IMR-90 (cell line): ENCODE measurements around the gene RAP1A. TPM values are rescaled to one million over a fixed set of nuclear protein-coding genes. Genes with fewer than 3 reads are reported as not detected.

Experiments
- ATAC-seq: fragments of 200-7000 bp; cut with Tn5 transposase; 2 replicates; pipeline ENCODE4 v1.9.1; 2020; ENCODE audit warnings: low read depth, mild to moderate bottlenecking, moderate library complexity
- BruUV-seq: library from RNA; stranded (reverse); fragments of 400-500 nt; replicated peaks from 2 replicates; lab custom pipeline; 2021; lab: Mats Ljungman, UMichigan
- CTCF ChIA-PET: fragments of 300-600 bp; formaldehyde crosslinking; extraction: SDS; loops from one replicate; lab custom pipeline; 2021; ENCODE audit warnings: antibody characterized with exemption; lab: Yijun Ruan, JAX
- POLR2A ChIA-PET: fragments of 300-600 bp; sonication (Branson Sonifier 250); formaldehyde crosslinking; loops from one replicate; lab custom pipeline; 2022; ENCODE audit warnings: antibody characterized with exemption; ENCODE audit not compliant: unreplicated experiment; lab: Charles Lee
- DNase-seq: peaks from one replicate; pipeline ENCODE4 v3.0.0; 2013
- H2AFZ ChIP-seq: replicated peaks from 2 replicates; pipeline ENCODE3; 2013; ENCODE audit warnings: low read length, mild to moderate bottlenecking; ENCODE audit not compliant: poor library complexity
- H2AK5ac ChIP-seq: 2 replicates; pipeline ENCODE4 v1.6.1; 2013; ENCODE audit warnings: low read depth, low read length, inconsistent platforms
- H2AK9ac ChIP-seq: replicated peaks from 2 replicates; pipeline ENCODE3; 2013; ENCODE audit warnings: mild to moderate bottlenecking, low read depth, low read length, moderate library complexity; ENCODE audit not compliant: poor library complexity
- H2BK120ac ChIP-seq: 2 replicates; pipeline ENCODE4 v1.6.1; 2013; ENCODE audit warnings: low read depth, low read length, inconsistent platforms
- H2BK15ac ChIP-seq: 3 replicates; pipeline ENCODE4 v1.6.1; 2013; ENCODE audit warnings: low read depth, low read length, inconsistent platforms
- H2BK20ac ChIP-seq: 2 replicates; pipeline ENCODE4 v1.6.1; 2013; ENCODE audit warnings: low read depth, mild to moderate bottlenecking, inconsistent platforms, low read length, moderate library complexity
- H2BK5ac ChIP-seq: 2 replicates; pipeline ENCODE4 v1.6.1; 2013; ENCODE audit warnings: mild to moderate bottlenecking, low read depth, low read length, inconsistent platforms; ENCODE audit not compliant: poor library complexity, severe bottlenecking
- H3K14ac ChIP-seq: replicated peaks from 2 replicates; pipeline ENCODE4 v1.6.1; 2013; ENCODE audit warnings: low read depth, low read length, inconsistent platforms
- H3K18ac ChIP-seq: 2 replicates; pipeline ENCODE4 v1.6.1; 2013; ENCODE audit warnings: low read depth, low read length, control low read depth
- H3K23ac ChIP-seq: 2 replicates; pipeline ENCODE4 v1.6.1; 2013; ENCODE audit warnings: low read depth, low read length, inconsistent platforms
- H3K27ac ChIP-seq: 2 replicates; pipeline ENCODE4 v1.5.1; 2013; ENCODE audit warnings: mild to moderate bottlenecking, control low read depth, low read length; ENCODE audit not compliant: insufficient read depth
- H3K27me3 ChIP-seq: 2 replicates; pipeline ENCODE4 v1.6.1; 2013; ENCODE audit warnings: low read length; ENCODE audit not compliant: control insufficient read depth, insufficient read depth
- H3K36me3 ChIP-seq: 2 replicates; pipeline ENCODE4 v1.6.1; 2013; ENCODE audit warnings: low read length, mixed read lengths; ENCODE audit not compliant: control insufficient read depth, insufficient read depth
- H3K4ac ChIP-seq: 2 replicates; pipeline ENCODE4 v1.6.1; 2013; ENCODE audit warnings: low read depth, low read length, inconsistent platforms
- H3K4me1 ChIP-seq: 2 replicates; pipeline ENCODE4 v1.6.1; 2013; ENCODE audit warnings: low read length, mixed read lengths; ENCODE audit not compliant: control insufficient read depth, insufficient read depth
- H3K4me2 ChIP-seq: 2 replicates; pipeline ENCODE4 v1.6.1; 2013; ENCODE audit warnings: low read depth, mild to moderate bottlenecking, control low read depth, low read length, moderate library complexity
- H3K4me3 ChIP-seq: 2 replicates; pipeline ENCODE4 v1.5.1; 2013; ENCODE audit warnings: low read depth, mild to moderate bottlenecking, control low read depth, low read length, moderate library complexity; ENCODE audit not compliant: insufficient read depth
- H3K56ac ChIP-seq: 2 replicates; pipeline ENCODE4 v1.6.1; 2013; ENCODE audit warnings: low read length, inconsistent platforms; ENCODE audit not compliant: insufficient read depth; ENCODE audit errors: extremely low read depth
- H3K79me1 ChIP-seq, 2 experiments: 2 replicates each; pipeline ENCODE4 v1.6.1; 2013; ENCODE audit warnings: low read length in 2 of 2, inconsistent platforms in 1 of 2, low read depth in 1 of 2
- H3K9ac ChIP-seq: 2 replicates; pipeline ENCODE4 v1.6.1; 2013; ENCODE audit warnings: low read depth, low read length, control low read depth
- H3K9me1 ChIP-seq: 2 replicates; pipeline ENCODE4 v1.6.1; 2013; ENCODE audit warnings: low read length, inconsistent platforms; ENCODE audit not compliant: insufficient read depth
- H3K9me3 ChIP-seq: 2 replicates; pipeline ENCODE4 v1.6.1; 2013; ENCODE audit warnings: low read length; ENCODE audit not compliant: control insufficient read depth, insufficient read depth
- H4K20me1 ChIP-seq: 2 replicates; pipeline ENCODE4 v1.6.1; 2013; ENCODE audit warnings: low read length, inconsistent platforms; ENCODE audit not compliant: insufficient read depth
- H4K5ac ChIP-seq: 2 replicates; pipeline ENCODE4 v1.6.1; 2013; ENCODE audit warnings: mild to moderate bottlenecking, low read depth, low read length, control low read depth
- H4K8ac ChIP-seq, 2 experiments: 2 replicates each; pipeline ENCODE4 v1.6.1; 2013; ENCODE audit warnings: low read depth in 2 of 2, low read length in 2 of 2, control low read depth in 1 of 2, inconsistent platforms in 1 of 2
- H4K91ac ChIP-seq: 2 replicates; pipeline ENCODE4 v1.6.1; 2013; ENCODE audit warnings: low read depth, low read length, inconsistent platforms; ENCODE audit not compliant: insufficient read depth
- CHD1 ChIP-seq: IDR thresholded peaks from 2 replicates; pipeline ENCODE4 v1.6.1; 2012; ENCODE audit warnings: low read depth, low read length, improper control_type of control experiment
- CTCF ChIP-seq: conservative IDR thresholded peaks from 2 replicates; pipeline ENCODE4 v1.5.1; 2012; ENCODE audit warnings: mild to moderate bottlenecking, low read depth, low read length, improper control_type of control experiment
- WGBS, 2 experiments: methylation state at CpG; one replicate each; pipeline versions ENCODE4 v1.1.5 to v1.1.7; 2013; ENCODE audit warnings: missing lambda C conversion rate in 2 of 2; ENCODE audit not compliant: insufficient read length in 1 of 2; ENCODE audit errors: extremely low coverage in 2 of 2; 5-methylcytosine and 5-hydroxymethylcytosine counted together
- dilution Hi-C: fragments of 300-500 bp; cut with HindIII; formaldehyde crosslinking; loops from one replicate; pipeline ENCODE4 v1.14.3; 2018; ENCODE audit warnings: low sequenced_read_pairs; ENCODE audit not compliant: unreplicated experiment
- in situ Hi-C: fragments of 300-500 bp; cut with MboI; formaldehyde crosslinking; loops from 3 replicates; pipeline ENCODE4 v1.14.3; 2019; ENCODE audit warnings: low sequenced_read_pairs, inconsistent platforms, mixed read lengths
- intact Hi-C: fragments of 100-400 bp; cut with micrococcal nuclease; formaldehyde crosslinking; loops from 2 replicates; pipeline ENCODE4 v1.10.0; 2022
- polyA plus RNA-seq, 3 experiments: library from polyadenylated mRNA; depleted of rRNA; stranded (reverse); fragments of >200 nt; gene quantifications; 2 replicates each; pipeline ENCODE4 v1.2.3, GENCODE V29; 2012; ENCODE audit warnings: low replicate concordance in 1 of 3
- total RNA-seq: library from RNA; depleted of rRNA; stranded (reverse); fragments of >200 nt; gene quantifications from 2 replicates; pipeline ENCODE4 v1.2.3, GENCODE V29; 2012
- TF ChIP-seq, protein P1 (sequence below): fragments of 150-350 bp; IDR thresholded peaks from 2 replicates; pipeline ENCODE4 v1.6.1; 2016; ENCODE audit warnings: low read depth, mild to moderate bottlenecking, low read length, moderate library complexity, borderline replicate concordance

RAP1A gene
- total and polyA plus RNA-seq, 2 of the 4 experiments (the other 2 are of a cell fraction): 18.1 to 43.6 TPM

DNA sequence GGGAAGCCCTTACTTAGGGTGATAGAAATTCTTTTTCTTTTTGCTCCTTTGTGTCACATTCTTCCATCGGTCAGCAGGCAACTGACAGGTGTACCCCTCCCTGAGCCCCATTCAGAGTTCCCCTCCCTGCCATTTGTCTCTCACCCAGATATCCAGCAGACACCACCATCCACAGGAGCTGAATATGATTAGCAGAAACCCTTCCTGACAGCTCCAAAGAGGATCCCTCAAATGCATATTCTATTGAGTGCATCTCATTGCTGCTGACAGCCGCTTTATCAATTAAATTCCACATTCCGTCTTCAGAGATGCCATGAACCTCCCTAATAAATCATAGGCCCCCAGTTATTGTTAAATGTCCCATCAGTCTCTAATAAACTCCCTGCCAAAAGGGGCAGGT is 130.0 kb downstream of the RAP1A start:
- no peak for ATAC-seq
- in situ Hi-C loops: loop anchor here (5.0 kb wide), 1 partner anchor 32 kb away; no protein-coding TSS in a partner anchor

More for the DNA sequence above, 130.0 kb downstream of the RAP1A start:
- H3K27ac ChIP-seq: no peak overlapping the region
- no peak overlapping the region for H2BK15ac ChIP-seq
- no peaks in the 10 kb centered on the region for H3K36me3 ChIP-seq
- no peak overlapping the region for H3K56ac ChIP-seq
- no TSS peak for BruUV-seq
- no peak overlapping the region for H3K9ac ChIP-seq
- H3K23ac ChIP-seq: no peak overlapping the region
- H3K18ac ChIP-seq: no peak overlapping the region
- no peak overlapping the region for H3K4me2 ChIP-seq
- no peak overlapping the region for H4K5ac ChIP-seq
- peaks cover 0 to 5% of the 10 kb centered on the region in 2 experiments; a peak in 1 of 4 replicates for H3K79me1 ChIP-seq
- no peak overlapping the region for H2BK20ac ChIP-seq
- 71% methylated on average over 2 of the region's 3 CpGs; no CpG with 5 or more reads in 1 of the 2 experiments for WGBS, 2 experiments
- no peak overlapping the region for H3K14ac ChIP-seq
- no peaks in the 10 kb centered on the region for H3K9me3 ChIP-seq
- H4K20me1 ChIP-seq: no peaks in the 10 kb centered on the region
- CTCF ChIA-PET: no interaction called here
- TF ChIP-seq CHD1 (no peak), CTCF (no peak)
- TF ChIP-seq, protein P1, sequence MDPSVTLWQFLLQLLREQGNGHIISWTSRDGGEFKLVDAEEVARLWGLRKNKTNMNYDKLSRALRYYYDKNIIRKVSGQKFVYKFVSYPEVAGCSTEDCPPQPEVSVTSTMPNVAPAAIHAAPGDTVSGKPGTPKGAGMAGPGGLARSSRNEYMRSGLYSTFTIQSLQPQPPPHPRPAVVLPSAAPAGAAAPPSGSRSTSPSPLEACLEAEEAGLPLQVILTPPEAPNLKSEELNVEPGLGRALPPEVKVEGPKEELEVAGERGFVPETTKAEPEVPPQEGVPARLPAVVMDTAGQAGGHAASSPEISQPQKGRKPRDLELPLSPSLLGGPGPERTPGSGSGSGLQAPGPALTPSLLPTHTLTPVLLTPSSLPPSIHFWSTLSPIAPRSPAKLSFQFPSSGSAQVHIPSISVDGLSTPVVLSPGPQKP: no peak
- H2BK5ac ChIP-seq: no peak overlapping the region
- H2AK9ac ChIP-seq: no peak overlapping the region
- H3K4me3 ChIP-seq: no peak overlapping the region
- no peak for DNase-seq
- dilution Hi-C loops: loop anchor here (25.0 kb wide), 1 partner anchor 287 kb away; the partner anchor contains the start of gene C1orf162
- H4K91ac ChIP-seq: no peak overlapping the region
- H3K27me3 ChIP-seq: no peaks in the 10 kb centered on the region
- no peaks in the 10 kb centered on the region; the same call in 1 of the 2 replicates for H3K4me1 ChIP-seq
- H4K8ac ChIP-seq: no peak overlapping the region
- POLR2A ChIA-PET: no interaction called here
- H3K4ac ChIP-seq: no peak overlapping the region
- H2AFZ ChIP-seq: no peak overlapping the region
- no peak overlapping the region for H2AK5ac ChIP-seq
- H2BK120ac ChIP-seq: no peak overlapping the region
- intact Hi-C loops: no loop called here
- H3K9me1 ChIP-seq: peaks cover 11% of the 10 kb centered on the region
